Lung (tissue), 12 donors: ENCODE data around the gene SMCR8. TPM values are rescaled to one million over a fixed set of nuclear protein-coding genes. Genes with fewer than 3 reads are reported as not detected.

ENCODE experiments used
- ATAC-seq: fragments of 200-7000 bp; cut with Tn5 transposase; one replicate; pipeline ENCODE4 v1.9.1; 2020; ENCODE audit warnings: moderate number of reproducible peaks; ENCODE audit not compliant: insufficient read depth, low FRiP score
- DNase-seq, 3 donors: peaks; one replicate each; pipeline ENCODE4 v3.0.0-alpha.2; 2013 to 2017
- H3K27ac ChIP-seq, 2 donors: one replicate each; pipeline ENCODE4 v1.5.1; 2013; ENCODE audit warnings: mild to moderate bottlenecking in 2 of 2, moderate library complexity in 2 of 2, control low read depth in 1 of 2, inconsistent platforms in 1 of 2, low read depth in 1 of 2, low read length in 1 of 2
- H3K27me3 ChIP-seq, 3 donors: one replicate each; pipeline ENCODE4 v1.5.1; 2013; ENCODE audit warnings: low read length in 2 of 3; ENCODE audit not compliant: control insufficient read depth in 3 of 3, insufficient read depth in 3 of 3
- H3K36me3 ChIP-seq, 4 donors: one replicate each; pipeline ENCODE4 v1.5.1; 2013; ENCODE audit warnings: low read length in 4 of 4, mild to moderate bottlenecking in 1 of 4, moderate library complexity in 1 of 4; ENCODE audit not compliant: control insufficient read depth in 4 of 4, insufficient read depth in 4 of 4
- H3K4me1 ChIP-seq, 5 donors: one replicate each; pipeline ENCODE4 v1.5.1; 2013; ENCODE audit warnings: low read length in 5 of 5, mild to moderate bottlenecking in 2 of 5, moderate library complexity in 1 of 5; ENCODE audit not compliant: control insufficient read depth in 5 of 5, insufficient read depth in 5 of 5
- H3K4me3 ChIP-seq: one replicate; pipeline ENCODE4 v1.5.1; 2013; ENCODE audit warnings: mild to moderate bottlenecking, control low read depth, moderate library complexity
- H3K9ac ChIP-seq, 2 donors: one replicate each; pipeline ENCODE4 v1.5.1; 2013; ENCODE audit warnings: low read length in 2 of 2, control low read depth in 1 of 2; ENCODE audit not compliant: insufficient read depth in 1 of 2
- H3K9me3 ChIP-seq, 4 donors: one replicate each; pipeline ENCODE4 v1.5.1; 2013; ENCODE audit warnings: low read length in 3 of 4, mild to moderate bottlenecking in 1 of 4, moderate library complexity in 1 of 4; ENCODE audit not compliant: control insufficient read depth in 4 of 4, insufficient read depth in 3 of 4
- CTCF ChIP-seq: IDR thresholded peaks from 2 replicates; pipeline ENCODE4 v1.5.1; 2012; ENCODE audit warnings: mild to moderate bottlenecking; ENCODE audit errors: control extremely low read depth, extremely low read depth
- WGBS, 2 donors: extraction: QIAGEN DNeasy Blood & Tissue Kit; methylation state at CpG; one replicate each; pipeline ENCODE4 v1.1.7; 2013; 5-methylcytosine and 5-hydroxymethylcytosine counted together
- polyA plus RNA-seq, 2 donors: library from polyadenylated mRNA; stranded (reverse); fragments of 200-250 nt; gene quantifications; one replicate each; pipeline ENCODE4 v1.2.1, GENCODE V29; 2013
- total RNA-seq, 2 donors: library from RNA; depleted of rRNA in 1 of 2; stranded (reverse); fragments of >200 nt in 1 of 2; gene quantifications; one replicate each; pipeline ENCODE4 v1.2.1, GENCODE V29; 2014 to 2021
- donor health status: control.
- donor health status: control.
- donor health status: Bipolar disorder and iron deficiency.
- donor health status: healthy.
- donor health status: DM: yes; HTN: yes; CAD: no.

The SMCR8 gene
- total and polyA plus RNA-seq, 4 donors, result 4.2 to 20.9 (median 15.1) TPM

DNA sequence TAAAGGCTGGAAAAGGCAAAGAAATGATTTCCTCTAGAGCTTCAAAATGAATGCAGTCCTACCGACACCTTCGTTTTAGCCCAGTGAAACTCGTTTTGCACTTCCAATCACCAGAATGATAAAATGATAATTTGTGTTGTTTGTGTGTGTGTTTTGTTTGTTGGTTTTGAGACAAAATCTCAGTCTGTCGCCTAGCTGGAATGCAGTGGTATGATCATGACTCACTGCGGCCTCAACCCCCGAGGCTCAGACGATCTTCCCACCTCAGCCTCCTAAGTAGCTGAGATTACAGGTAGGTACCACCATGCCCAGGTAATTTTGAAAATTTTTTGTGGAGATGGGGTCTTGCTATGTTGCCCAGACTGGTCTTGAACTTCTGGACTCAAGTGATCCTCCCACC is 59.1 kb downstream of the SMCR8 start:
- Histone ChIP-seq H3K9ac (no peak overlapping the region), H3K27ac (no peak overlapping the region), H3K36me3 (no peaks in the 10 kb centered on the region), H3K4me3 (no peak overlapping the region), H3K27me3 (no peaks in the 10 kb centered on the region), H3K4me1 (peaks cover 0 to 3% (median 0%) of the 10 kb centered on the region in 5 donors), H3K9me3 (no peaks in the 10 kb centered on the region)
- DNase-seq (no peak), ATAC-seq (no peak)
- 84 to 96% methylated on average over 7 of the region's 7 CpGs for WGBS, 2 donors
- no peak for TF ChIP-seq CTCF

Other genes with a start within 250 kb of the SMCR8 start
- gene DRG2, start 227.3 kb upstream of the SMCR8 start, total RNA-seq, result 10 to 100 TPM; 28.6 to 41.3 TPM
- 10 to 100 TPM; 32.7 to 38.5 TPM for gene DRG2, start 227.3 kb upstream of the SMCR8 start, polyA plus RNA-seq
- 1 to 10 TPM; 2.1 to 2.4 TPM for gene MYO15A, start 206.5 kb upstream of the SMCR8 start, total RNA-seq
- 1 to 10 TPM in 1 of 2 donors, under 1 TPM in 1; 0.56 to 2.7 TPM for gene MYO15A, start 206.5 kb upstream of the SMCR8 start, polyA plus RNA-seq
- 100 to 1,000 TPM in 1 of 2 donors, 10 to 100 TPM in 1; 83.0 to 104 TPM for gene ALKBH5, start 131.5 kb upstream of the SMCR8 start, total RNA-seq
- gene ALKBH5, start 131.5 kb upstream of the SMCR8 start, polyA plus RNA-seq, result 10 to 100 TPM; 30.2 to 36.5 TPM
- 10 to 100 TPM; 14.7 to 21.8 TPM for gene LLGL1, start 89.7 kb upstream of the SMCR8 start, total RNA-seq
- 1 to 10 TPM; 7.1 to 9.5 TPM for gene LLGL1, start 89.7 kb upstream of the SMCR8 start, polyA plus RNA-seq
- 100 to 1,000 TPM; 152 to 391 TPM for gene FLII, start 56.6 kb upstream of the SMCR8 start, total RNA-seq
- 100 to 1,000 TPM; 234 to 298 TPM for gene FLII, start 56.6 kb upstream of the SMCR8 start, polyA plus RNA-seq
- gene MIEF2, start 54.6 kb upstream of the SMCR8 start, total RNA-seq, result 10 to 100 TPM; 15.5 to 24.1 TPM
- 10 to 100 TPM in 1 of 2 donors, 1 to 10 TPM in 1; 7.3 to 10.8 TPM for gene MIEF2, start 54.6 kb upstream of the SMCR8 start, polyA plus RNA-seq
- 10 to 100 TPM; 36.5 to 41.4 TPM for gene TOP3A, start 299 bp upstream of the SMCR8 start, total RNA-seq
- 10 to 100 TPM; 14.6 to 17.0 TPM for gene TOP3A, start 299 bp upstream of the SMCR8 start, polyA plus RNA-seq
- 10 to 100 TPM; 14.2 to 42.3 TPM for gene SHMT1, start 48.3 kb downstream of the SMCR8 start, total RNA-seq
- 10 to 100 TPM; 21.9 to 28.7 TPM for gene SHMT1, start 48.3 kb downstream of the SMCR8 start, polyA plus RNA-seq
- 1 to 10 TPM; 1.1 to 4.0 TPM for gene EVPLL, start 62.5 kb downstream of the SMCR8 start, total RNA-seq
- 1 to 10 TPM; 2.0 to 4.3 TPM for gene EVPLL, start 62.5 kb downstream of the SMCR8 start, polyA plus RNA-seq
- under 1 TPM in 1 of 2 donors, not detected in 1; 0.64 TPM for gene LGALS9C, start 161.5 kb downstream of the SMCR8 start, total RNA-seq
- 1 to 10 TPM; 1.7 to 2.1 TPM for gene LGALS9C, start 161.5 kb downstream of the SMCR8 start, polyA plus RNA-seq